Stimulated activated naive CD4-positive, alpha-beta T cell treated with Interleukin-2 at 50 U/mL for 16 hours (primary cell): ENCODE results near the gene ZNF746.

Experiments used
- DNase-seq: peaks from one replicate; lab custom pipeline; 2025; lab: John Stamatoyannopoulos, UW

Gene ZNF746

GRCh38 chr7:149490083-149490760 lies 7.4 kb downstream of the ZNF746 start:
- DNase-seq = no peak

- no peak for DNase-seq
Observed at GRCh38 chr7:149489391-149490024, 8.1 kb downstream of the ZNF746 start.

DNA sequence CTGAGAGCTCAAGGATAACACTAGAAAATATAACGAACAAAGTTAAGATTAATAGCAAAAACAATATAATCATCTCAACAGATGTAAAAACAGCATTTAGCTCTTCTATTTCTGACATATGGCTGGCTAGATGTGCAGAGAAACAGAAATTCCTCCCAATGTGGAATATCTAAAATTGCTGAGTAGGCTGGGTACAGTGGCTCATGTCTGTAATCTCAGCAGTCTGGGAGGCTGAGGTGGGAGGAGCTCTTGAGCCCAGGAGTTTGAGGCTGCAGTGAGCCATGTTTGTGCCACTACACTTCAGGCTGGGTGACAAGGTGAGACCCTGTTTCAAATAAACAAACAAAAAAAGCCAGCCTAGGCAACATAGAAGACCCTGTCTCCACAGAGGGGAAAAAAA lies 18.0 kb downstream of the ZNF746 start:
- no peak for DNase-seq

DNA sequence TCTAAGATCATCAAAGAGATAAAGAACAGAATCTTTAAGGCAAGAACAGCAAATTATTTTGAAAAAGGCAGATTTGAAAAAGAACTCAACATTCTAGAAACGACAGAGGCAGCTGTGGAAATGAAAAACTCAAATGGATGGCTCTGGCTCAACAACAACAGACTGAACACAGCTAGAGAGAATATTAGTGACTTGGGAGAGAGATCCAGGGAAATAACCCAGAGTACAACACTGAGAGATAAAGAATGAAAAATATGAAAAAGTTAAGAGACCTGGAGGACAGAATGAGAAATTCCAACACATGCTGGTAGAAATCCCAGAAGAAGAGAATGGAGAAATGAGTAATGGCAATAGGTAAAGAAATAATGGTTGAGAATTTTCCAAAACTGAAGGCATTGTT lies 18.9 kb downstream of the ZNF746 start:
- DNase-seq = no peak

DNA sequence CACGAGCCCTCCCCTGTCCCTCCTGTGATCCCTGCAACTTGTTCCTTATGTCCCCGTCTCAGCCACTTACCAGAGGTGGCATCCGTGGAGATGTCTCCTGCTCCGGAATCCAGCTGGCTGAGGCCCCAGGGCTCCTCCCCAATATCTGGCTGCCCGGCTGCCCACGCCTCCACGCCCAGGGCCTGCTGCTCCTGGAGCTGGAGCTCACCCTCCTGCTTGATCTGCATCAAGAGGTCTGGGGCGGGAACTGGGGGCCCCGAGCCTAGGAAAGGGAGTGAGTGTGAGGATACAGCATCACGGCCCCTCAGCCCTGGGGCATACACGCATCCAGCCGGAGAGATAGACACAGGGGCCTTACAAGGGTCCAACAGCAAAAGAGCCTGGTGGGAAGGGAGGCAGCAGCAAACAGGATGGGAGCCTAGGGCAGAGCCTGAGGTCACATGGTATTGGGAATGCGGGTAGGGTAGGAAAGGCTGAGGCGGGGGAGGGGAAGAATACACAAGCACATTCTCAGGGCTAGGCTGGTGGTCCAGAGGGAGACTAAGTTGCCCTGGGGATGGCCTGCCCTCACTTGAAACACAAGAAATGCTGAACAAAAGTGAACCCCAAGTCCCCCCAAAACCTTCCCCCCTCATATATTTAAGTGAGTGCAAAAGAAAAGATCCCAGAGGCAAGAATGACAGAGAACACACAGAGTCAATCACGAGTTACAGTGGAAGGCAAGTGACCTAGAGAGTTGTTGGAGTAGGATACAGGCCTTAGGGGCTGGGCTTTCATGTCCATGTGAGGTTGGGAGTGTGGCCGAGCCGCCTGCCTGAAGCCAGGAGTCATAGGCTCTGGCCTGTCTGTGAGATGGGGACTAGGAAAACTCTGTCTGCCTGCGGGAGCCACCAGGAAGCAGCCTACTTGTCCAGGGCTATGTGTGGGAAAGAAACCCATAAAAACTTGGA lies 19.8 kb downstream of the ZNF746 start:
- DNase-seq = no peak

GRCh38 chr7:149476791-149477190 lies 20.8 kb downstream of the ZNF746 start:
- no peak for DNase-seq

- no peak for DNase-seq
Observed at GRCh38 chr7:149475121-149476045, 22.2 kb downstream of the ZNF746 start.

- DNase-seq = no peak
Observed at GRCh38 chr7:149474309-149475120, 23.1 kb downstream of the ZNF746 start.

DNA sequence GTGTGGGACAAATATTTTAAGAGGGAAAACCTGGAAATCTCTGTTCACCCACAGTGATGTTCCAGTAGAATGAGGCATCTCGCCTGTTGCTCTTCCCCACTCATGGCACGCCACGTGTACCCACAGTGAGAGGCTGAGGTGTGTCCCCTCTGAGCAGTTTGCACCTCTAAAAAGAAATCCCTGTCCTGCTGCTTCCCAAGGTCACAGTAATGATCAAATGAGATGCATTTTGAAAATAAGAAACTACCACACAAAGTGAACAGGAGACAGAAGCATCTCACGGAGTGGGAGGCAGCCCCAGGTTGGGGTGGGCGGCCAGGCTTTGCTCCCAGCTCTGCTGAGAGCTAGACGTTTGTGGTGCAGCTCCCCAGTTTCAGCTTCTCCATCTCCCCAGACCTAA lies 24.4 kb downstream of the ZNF746 start:
- no peak for DNase-seq

DNA sequence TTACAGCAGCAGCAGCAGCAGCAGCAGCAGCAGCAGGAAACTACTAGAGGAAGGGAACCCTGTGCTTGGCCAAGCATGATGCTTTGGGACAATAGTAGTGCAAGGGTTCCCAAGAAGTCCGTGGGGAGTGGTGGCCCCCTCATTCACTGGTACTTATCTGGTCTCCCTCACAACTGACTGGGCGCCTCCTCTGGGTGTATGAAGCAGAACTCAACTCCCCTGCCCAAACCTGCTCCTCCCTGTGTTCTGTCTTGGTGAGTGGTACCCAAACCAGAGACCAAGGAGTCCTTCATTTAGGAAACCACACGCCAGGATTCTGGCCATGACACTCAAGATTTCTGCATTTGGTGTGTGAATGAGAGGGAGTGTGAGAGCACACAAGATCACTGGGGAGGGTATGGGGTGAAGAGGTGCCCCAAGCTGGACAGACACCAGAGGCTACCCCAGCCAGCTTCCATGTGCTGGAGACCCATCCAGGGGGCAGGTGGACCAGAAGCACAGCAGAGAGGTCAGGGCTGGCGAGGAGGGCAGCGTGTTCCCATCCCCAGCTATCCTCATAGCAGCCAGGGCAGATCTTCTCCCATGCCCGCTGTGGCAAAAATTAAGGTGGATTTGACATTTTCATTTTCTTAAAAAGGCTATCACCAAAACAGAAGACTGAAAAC lies 26.2 kb downstream of the ZNF746 start:
- DNase-seq = no peak

- no peak for DNase-seq
Observed at GRCh38 chr7:149469806-149470205, 27.8 kb downstream of the ZNF746 start.

DNA sequence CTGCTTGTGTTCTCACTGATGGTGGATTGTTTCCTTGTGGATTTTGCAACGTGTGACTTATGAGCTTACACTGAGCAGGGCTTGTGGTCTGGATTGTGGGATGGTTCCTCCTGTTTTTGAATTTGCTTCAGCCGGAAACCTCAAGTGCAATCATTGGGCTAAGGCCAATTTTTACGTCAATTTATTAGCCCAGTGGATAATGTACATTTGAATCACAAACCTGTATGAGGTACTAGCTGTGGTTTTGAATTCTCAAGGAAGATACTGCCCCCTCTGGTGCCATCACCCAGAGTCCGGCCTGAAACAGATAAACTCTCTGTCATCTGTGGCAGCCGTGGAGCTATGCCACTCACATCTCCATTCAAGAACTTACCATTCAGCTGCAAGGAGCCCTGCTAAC lies 29.4 kb downstream of the ZNF746 start:
- DNase-seq = no peak

- no peak for DNase-seq
Observed at GRCh38 chr7:149467321-149467859, 30.2 kb downstream of the ZNF746 start.

- no peak for DNase-seq
Observed at GRCh38 chr7:149466364-149466763, 31.2 kb downstream of the ZNF746 start.

DNA sequence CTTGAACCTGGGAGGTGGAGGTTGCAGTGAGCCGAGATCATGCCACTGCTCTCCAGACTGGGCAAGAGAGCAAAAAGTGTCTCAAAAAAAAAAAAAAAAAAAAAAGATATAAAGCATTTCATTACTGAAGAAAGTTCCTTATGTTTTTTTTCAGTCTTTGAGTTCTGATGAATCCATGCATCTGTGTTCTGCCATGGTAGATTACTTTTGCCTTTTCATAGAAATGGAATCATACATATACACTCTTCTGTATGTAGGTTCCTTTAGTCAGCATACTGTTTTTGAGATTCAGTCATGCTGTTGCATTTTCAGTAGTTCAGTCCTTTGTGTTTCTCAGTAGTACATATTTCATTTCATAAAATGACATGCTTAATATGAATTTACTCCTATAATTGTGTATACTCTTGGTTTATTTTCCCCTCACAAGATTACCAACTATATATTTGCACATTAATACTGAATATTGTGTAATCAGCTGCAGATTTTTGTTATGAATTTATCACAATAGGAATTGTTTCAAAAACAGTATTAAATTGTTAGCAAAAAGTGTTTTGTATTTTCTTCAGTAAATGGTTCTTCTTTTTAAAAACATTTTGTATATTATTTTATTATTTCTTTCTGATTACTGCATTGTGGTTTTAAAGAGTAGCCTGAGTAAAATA lies 34.0 kb downstream of the ZNF746 start:
- DNase-seq = no peak

DNA sequence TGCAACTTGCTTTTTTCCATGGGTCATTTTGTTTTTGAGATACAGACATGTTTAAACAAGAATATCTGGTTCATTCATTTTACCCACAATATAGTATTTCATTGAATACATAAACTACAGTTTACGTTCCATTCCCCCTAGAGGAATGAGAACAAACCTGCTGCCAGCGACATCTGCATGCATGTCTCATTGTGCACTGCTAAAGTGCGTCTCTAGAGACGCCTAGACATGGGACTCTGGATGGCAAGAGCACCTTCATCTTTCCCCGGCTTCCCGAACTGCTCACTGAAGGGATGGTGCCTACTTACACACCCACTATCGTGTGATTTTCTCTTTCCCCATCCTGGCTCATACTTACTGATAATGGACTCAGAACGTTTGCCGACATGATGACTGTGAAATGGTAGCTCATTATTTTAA lies 35.5 kb downstream of the ZNF746 start:
- DNase-seq = no peak

DNA sequence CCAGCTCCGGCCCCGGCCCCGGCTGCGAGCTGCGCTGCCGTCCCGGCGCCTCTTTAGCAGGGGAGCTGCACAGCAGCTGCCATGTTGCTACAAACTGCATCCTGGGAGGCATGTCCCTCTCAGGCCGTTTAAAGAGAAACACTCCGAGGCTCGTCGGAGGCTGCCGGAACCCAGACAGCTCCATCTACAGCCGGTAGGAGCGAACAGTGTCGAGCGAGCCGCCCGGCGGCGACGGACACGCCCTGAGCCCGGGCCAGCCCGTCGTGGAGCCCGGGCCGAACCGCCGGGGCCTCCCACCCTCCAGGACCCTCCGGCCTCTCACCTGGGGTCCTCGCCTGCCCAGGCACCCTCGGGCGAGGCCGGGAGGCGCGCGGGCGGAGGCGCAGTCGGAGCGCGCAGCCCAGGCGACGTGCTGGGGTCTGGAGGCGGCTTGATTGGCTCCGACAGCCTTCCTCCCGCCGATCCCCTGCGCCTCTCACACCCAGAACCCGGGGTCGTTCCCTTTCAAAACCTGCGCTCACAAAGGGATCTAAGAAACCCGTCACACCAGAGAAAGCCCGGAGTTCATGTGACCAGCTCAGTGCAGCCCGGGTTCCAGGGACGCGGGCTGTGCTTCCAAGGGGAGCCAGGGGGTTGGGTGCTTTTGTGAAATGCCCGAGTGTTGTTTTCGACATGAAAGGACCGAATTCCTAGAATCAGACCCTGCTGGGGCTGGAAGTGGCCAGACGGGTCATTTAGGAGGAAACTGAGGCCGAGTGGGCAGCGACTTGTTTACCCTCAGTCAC lies 36.9 kb downstream of the ZNF746 start, which contains the start of gene ZNF777:
Gene ZNF777 (minus strand): TSS at position 570 of the 785 bp plus-strand sequence. CDS start 5,040 bp downstream, outside the sequence.
- DNase-seq = peak; percentile 81
